ENCODE results near the gene KCTD18. TPM values are rescaled to one million over a fixed set of nuclear protein-coding genes. Genes with fewer than 3 reads are reported as not detected.

KCTD18 gene
- total RNA-seq: 21.4 TPM

GRCh38 chr2:200509612-200510433 lies at the start of gene KCTD18:
Gene KCTD18, minus strand, starts transcription at chr2:200510068. Its CDS starts 3,052 bp downstream, at chr2:200507016.
- peak; percentile 93 for DNase-seq

GRCh38 chr2:200540793-200541192 lies 30.9 kb upstream of the KCTD18 start:
- DNase-seq: no peak

GRCh38 chr2:200538139-200538538 lies 28.3 kb upstream of the KCTD18 start:
- DNase-seq: no peak

GRCh38 chr2:200534572-200534971 lies 24.7 kb upstream of the KCTD18 start:
- DNase-seq: no peak

GRCh38 chr2:200533754-200534153 lies 23.9 kb upstream of the KCTD18 start:
- DNase-seq: no peak

- DNase-seq: no peak
Measured at GRCh38 chr2:200528228-200528627, 18.4 kb upstream of the KCTD18 start.

GRCh38 chr2:200525882-200526651 lies 16.2 kb upstream of the KCTD18 start, which contains the start of gene SGO2:
Gene SGO2, plus strand, starts transcription at chr2:200526207. Its CDS starts 6,769 bp downstream, at chr2:200532976.
- peak; percentile 97 for DNase-seq

GRCh38 chr2:200525551-200525881 lies 15.6 kb upstream of the KCTD18 start:
- DNase-seq: no peak

GRCh38 chr2:200525066-200525465 lies 15.2 kb upstream of the KCTD18 start:
- no peak for DNase-seq

GRCh38 chr2:200523604-200524003 lies 13.7 kb upstream of the KCTD18 start:
- DNase-seq: no peak

GRCh38 chr2:200523158-200523557 lies 13.3 kb upstream of the KCTD18 start:
- DNase-seq: no peak

- DNase-seq: no peak
Measured at GRCh38 chr2:200515155-200515554, 5.3 kb upstream of the KCTD18 start.

- peak; percentile 28 for DNase-seq
Measured at GRCh38 chr2:200509235-200509611, 645 bp downstream of the KCTD18 start.

GRCh38 chr2:200507179-200507578 lies 2.7 kb downstream of the KCTD18 start:
- DNase-seq: no peak

- no peak for DNase-seq
Measured at GRCh38 chr2:200506679-200507078, 3.2 kb downstream of the KCTD18 start.

GRCh38 chr2:200502196-200502595 lies 7.7 kb downstream of the KCTD18 start:
- no peak for DNase-seq

GRCh38 chr2:200498402-200499162 lies 11.3 kb downstream of the KCTD18 start:
- DNase-seq: no peak

- DNase-seq: no peak
Measured at GRCh38 chr2:200496696-200497095, 13.2 kb downstream of the KCTD18 start.

- DNase-seq: no peak
Measured at GRCh38 chr2:200494048-200494447, 15.8 kb downstream of the KCTD18 start.

GRCh38 chr2:200492656-200493055 lies 17.2 kb downstream of the KCTD18 start:
- DNase-seq: no peak

- no peak for DNase-seq
Measured at GRCh38 chr2:200490001-200490400, 19.9 kb downstream of the KCTD18 start.

GRCh38 chr2:200488169-200488568 lies 21.7 kb downstream of the KCTD18 start:
- DNase-seq: no peak

- DNase-seq: no peak
Measured at GRCh38 chr2:200486529-200486928, 23.3 kb downstream of the KCTD18 start.
